ENCODE measurements around the gene PPP2R3B. TPM values are rescaled to one million over a fixed set of nuclear protein-coding genes. Genes with fewer than 3 reads are reported as not detected.
A peak's percentile ranks its signal among the peaks of the same experiment; 100 is the strongest.
"Not testable (repeated sequence)": the region's sequence is repeated elsewhere in the genome, so short reads cannot be mapped to it uniquely, and the experiment has no call there.

PPP2R3B gene
- total RNA-seq, 1 donor, result 35.3 TPM

- no peak for DNase-seq (ENCODE audit: low read depth in 2 of 3, low spot score in 2 of 3)
These were observed 79.2 kb downstream of the PPP2R3B start for GRCh38 chrX:307261-308111.

GRCh38 chrX:306614-307251, 80.0 kb downstream of the PPP2R3B start:
- not testable (repeated sequence) for DNase-seq (ENCODE audit: low read depth in 2 of 3, low spot score in 2 of 3)

DNA sequence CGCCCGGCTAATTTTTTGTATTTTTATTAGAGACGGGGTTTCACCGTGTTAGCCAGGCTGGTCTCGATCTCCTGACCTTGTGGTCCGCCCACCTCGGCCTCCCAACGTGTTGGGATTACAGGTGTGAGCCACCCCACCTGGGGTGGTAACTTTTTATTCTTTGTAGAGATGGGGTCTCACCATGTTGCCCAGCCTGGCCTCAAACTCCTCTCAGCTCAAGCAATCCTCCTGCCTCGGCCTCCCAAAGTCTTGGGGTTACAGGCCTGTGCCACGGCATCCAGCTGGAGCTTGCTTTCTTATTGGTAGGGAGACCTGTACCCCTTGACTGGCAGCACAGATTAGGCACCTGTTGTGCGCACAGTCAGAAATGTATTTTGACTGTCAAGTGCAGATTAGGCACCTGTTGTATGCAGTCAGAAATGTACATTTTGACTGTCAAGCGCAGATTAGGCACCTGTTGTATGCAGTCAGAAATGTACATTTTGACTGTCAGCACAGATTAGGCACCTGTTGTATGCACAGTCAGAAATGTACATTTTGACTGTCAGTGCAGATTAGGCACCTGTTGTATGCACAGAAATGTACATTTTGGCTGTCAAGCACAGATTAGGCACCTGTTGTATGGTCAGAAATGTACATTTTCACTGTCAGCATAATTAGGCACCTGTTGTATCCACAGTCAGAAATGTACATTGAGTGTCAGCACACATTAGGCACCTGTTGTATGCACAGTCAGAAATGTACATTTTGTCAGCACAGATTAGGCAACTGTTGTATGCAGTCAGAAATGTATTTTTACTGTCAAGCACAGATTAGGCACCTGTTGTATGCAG, 80.7 kb downstream of the PPP2R3B start:
- peak in 1 of 3 donors; percentile 15 for DNase-seq (ENCODE audit: low read depth in 2 of 3, low spot score in 2 of 3)

GRCh38 chrX:302975-303374, 83.7 kb downstream of the PPP2R3B start:
- no peak for DNase-seq (ENCODE audit: low read depth in 2 of 3, low spot score in 2 of 3)

- DNase-seq (ENCODE audit: low read depth in 2 of 3, low spot score in 2 of 3), result no peak
These were observed 86.4 kb downstream of the PPP2R3B start for GRCh38 chrX:300334-300733.

DNA sequence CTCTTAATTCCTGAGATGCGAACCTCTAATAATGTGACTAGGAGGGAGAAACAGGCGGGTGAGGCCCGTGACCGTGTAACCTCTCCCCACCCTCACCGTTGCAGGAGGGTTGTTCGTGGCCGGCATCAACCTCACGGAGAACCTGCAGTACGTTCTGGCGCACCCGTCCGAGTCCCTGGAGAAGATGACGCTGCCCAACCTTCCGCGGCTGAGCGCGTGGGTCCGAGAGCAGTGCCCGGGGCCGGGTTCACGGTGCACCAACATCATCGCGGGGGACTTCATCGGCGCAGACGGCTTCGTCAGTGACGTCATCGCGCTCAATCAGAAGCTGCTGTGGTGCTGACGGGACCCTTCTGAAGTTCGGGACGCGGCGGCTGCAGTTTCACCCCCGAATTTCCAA, 87.7 kb downstream of the PPP2R3B start:
- no peak for DNase-seq (ENCODE audit: low read depth in 2 of 3, low spot score in 2 of 3)

DNA sequence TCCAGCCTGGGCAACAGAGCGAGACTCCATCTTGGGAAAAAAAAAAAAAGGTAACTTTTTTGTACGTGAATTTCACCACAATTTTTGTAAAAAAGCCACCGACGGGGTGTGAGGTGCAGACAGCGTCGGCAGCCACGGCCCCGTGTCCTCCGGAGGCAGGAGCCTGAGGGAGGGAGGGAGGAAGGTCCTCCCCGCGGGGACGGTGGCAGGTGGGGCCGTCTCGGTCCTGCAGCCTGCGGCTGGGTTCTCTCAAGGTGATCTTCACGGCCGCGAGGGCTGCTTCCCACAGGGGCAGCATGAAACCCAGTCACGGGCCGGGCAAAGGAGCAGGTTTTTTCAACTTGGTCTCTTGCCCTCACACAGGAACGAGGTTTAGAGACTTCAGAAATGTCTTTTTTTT, 91.6 kb downstream of the PPP2R3B start:
- DNase-seq (ENCODE audit: low read depth in 2 of 3, low spot score in 2 of 3), result no peak

GRCh38 chrX:292900-293897, 93.5 kb downstream of the PPP2R3B start:
- no peak for DNase-seq (ENCODE audit: low read depth in 2 of 3, low spot score in 2 of 3)

- no peak for DNase-seq (ENCODE audit: low read depth in 2 of 3, low spot score in 2 of 3)
These were observed 95.3 kb downstream of the PPP2R3B start for GRCh38 chrX:291411-291901.

DNA sequence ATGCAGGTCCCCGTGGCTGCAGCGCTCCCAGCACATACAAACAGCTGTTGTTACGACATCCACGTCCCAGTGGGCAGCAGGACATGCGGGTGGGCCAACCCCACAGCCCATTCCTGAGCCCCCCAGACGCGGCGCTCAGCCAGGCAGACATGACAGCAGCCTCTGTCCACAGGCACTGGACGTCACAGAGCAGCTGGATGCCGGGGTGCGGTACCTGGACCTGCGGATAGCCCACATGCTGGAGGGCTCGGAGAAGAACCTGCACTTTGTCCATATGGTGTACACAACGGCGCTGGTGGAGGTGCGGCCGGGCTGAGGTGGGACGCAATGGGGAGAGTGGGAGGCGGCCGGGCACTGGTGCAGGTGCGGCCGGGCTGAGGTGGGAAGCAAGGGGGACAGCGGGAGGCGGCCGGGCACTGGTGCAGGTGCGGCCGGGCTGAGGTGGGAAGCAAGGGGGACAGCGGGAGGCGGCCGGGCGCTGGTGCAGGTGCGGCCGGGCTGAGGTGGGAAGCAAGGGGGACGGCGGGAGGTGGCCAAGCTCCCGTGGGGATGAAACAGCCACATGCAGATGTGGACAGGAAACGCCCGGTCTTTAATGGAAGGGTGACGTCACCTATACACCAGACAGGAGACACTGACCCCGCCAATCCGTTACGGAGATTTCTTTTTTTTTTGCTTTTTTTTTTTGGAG, 96.1 kb downstream of the PPP2R3B start:
- DNase-seq (ENCODE audit: low read depth in 2 of 3, low spot score in 2 of 3), result no peak

- no peak for DNase-seq (ENCODE audit: low read depth in 2 of 3, low spot score in 2 of 3)
These were observed 98.1 kb downstream of the PPP2R3B start for GRCh38 chrX:288561-288991.

- DNase-seq (ENCODE audit: low read depth in 2 of 3, low spot score in 2 of 3), result no peak
These were observed 99.0 kb downstream of the PPP2R3B start for GRCh38 chrX:287670-288069.

- DNase-seq (ENCODE audit: low read depth in 2 of 3, low spot score in 2 of 3), result no peak
These were observed 101.5 kb downstream of the PPP2R3B start for GRCh38 chrX:285076-285677.

Small RNAs within 50 kb of the gene (small RNA-seq; reads per million reads assigned to genes)
- gene RF00017, result not detected

Other genes with a start within 250 kb of the PPP2R3B start
- gene PLCXD1, start 105.5 kb downstream of the PPP2R3B start, total RNA-seq, result 111 TPM
- 57.1 TPM for gene GTPBP6, start 68.1 kb downstream of the PPP2R3B start, total RNA-seq
- gene SHOX, start 243.9 kb upstream of the PPP2R3B start, total RNA-seq, result not detected